GM18858 (cell line): Measurements from ENCODE around the gene DKKL1.

Experiments
- ATAC-seq: cut with Tn5 transposase; IDR thresholded peaks from one replicate; pipeline ENCODE4 v1.9.1; 2021; ENCODE audit not compliant: unreplicated experiment

Gene DKKL1

GRCh38 chr19:49418511-49418910 lies 54.8 kb downstream of the DKKL1 start:
- no peak for ATAC-seq

- ATAC-seq = no peak
These were observed 55.5 kb downstream of the DKKL1 start for GRCh38 chr19:49419173-49419572.

- no peak for ATAC-seq
These were observed 56.5 kb downstream of the DKKL1 start for GRCh38 chr19:49420227-49420626.

- ATAC-seq = no peak
These were observed 57.6 kb downstream of the DKKL1 start for GRCh38 chr19:49421039-49421877.

GRCh38 chr19:49421878-49422202 lies 58.2 kb downstream of the DKKL1 start:
- ATAC-seq = no peak

- no peak for ATAC-seq
These were observed 58.9 kb downstream of the DKKL1 start for GRCh38 chr19:49422407-49423070.

GRCh38 chr19:49423071-49423984 lies 59.7 kb downstream of the DKKL1 start, which contains the start of gene PTH2:
TSS of gene PTH2 (minus strand) at chr19:49423441. CDS start at chr19:49423339, 102 bp downstream.
- no peak for ATAC-seq

GRCh38 chr19:49423985-49424303 lies 60.3 kb downstream of the DKKL1 start:
- no peak for ATAC-seq
